ENCODE measurements around the gene GDPGP1. TPM values are rescaled to one million over a fixed set of nuclear protein-coding genes. Genes with fewer than 3 reads are reported as not detected.

GDPGP1 gene
- total and polyA plus RNA-seq, 10 of the 15 experiments (the other 5 are each of a cell fraction or from before 2014, with no cell fraction given) = 0.68 to 8.9 (median 3.0) TPM

DNA sequence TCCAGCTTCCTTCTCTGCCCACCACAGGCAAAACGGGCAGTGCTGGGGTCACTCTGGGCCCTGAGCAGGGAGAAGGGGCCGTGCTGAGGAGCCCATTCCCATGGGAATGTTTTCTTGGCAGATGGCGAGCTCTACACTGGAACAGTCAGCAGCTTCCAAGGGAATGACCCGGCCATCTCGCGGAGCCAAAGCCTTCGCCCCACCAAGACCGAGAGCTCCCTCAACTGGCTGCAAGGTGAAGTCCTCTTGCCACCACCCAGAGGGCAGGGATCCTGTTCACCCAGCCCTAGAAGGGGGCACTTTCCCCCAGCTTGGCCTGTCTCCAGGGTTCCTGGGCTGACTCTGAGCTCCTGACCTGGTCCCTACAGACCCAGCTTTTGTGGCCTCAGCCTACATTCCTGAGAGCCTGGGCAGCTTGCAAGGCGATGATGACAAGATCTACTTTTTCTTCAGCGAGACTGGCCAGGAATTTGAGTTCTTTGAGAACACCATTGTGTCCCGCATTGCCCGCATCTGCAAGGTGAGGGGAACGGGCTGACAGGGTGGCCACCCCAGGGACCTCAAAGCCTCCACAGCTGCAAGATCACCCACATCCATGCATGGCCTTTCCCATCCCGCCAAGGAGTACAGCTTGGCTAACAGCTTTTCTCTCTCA lies 12.6 kb upstream of the GDPGP1 start:
- CTCF ChIA-PET = interaction anchor here (0.7 to 4.2 kb wide), 30 partner anchors 9 to 652 kb away, joined by 3 to 40 read pairs (median 4); partner anchors contain the start of genes CIB1, GDPGP1, SEMA4B and TTLL13
- SMC1A ChIA-PET (ENCODE audit: uncharacterized antibody, unreplicated experiment) = interaction anchor here (0.6 to 3.0 kb wide), 15 partner anchors 11 to 323 kb away, joined by 3 to 24 read pairs (median 5); partner anchors contain the start of genes CIB1 and GDPGP1
- Histone ChIP-seq H3K9me3 (replicated peaks; ENCODE audit: control insufficient read depth, insufficient read depth, low read length) (no peaks in the 10 kb centered on the region), H3K36me3 (ENCODE audit: control insufficient read depth in 2 of 2, insufficient read depth in 2 of 2, low read length in 1 of 2) (peaks cover 5 to 13% of the 10 kb centered on the region in 2 experiments; a peak in 3 of 4 replicates), H2AFZ (ENCODE audit: control insufficient read depth, low read depth, low read length) (no peak overlapping the region), H3K4me1 (ENCODE audit: control insufficient read depth, insufficient read depth, low read length) (peaks cover 2% of the 10 kb centered on the region; the same call in 1 of the 2 replicates), H3K27me3 (replicated peaks in 1 of 2; ENCODE audit: control insufficient read depth in 2 of 2, insufficient read depth in 2 of 2, low read length in 1 of 2) (no peaks in the 10 kb centered on the region), H4K20me1 (ENCODE audit: control insufficient read depth, insufficient read depth) (no peaks in the 10 kb centered on the region; the same call in 1 of the 2 replicates), H3K79me2 (ENCODE audit: control insufficient read depth, insufficient read depth, low read length) (no peaks in the 10 kb centered on the region), H3K27ac (ENCODE audit: control insufficient read depth, insufficient read depth) (no peak overlapping the region), H3K4me2 (ENCODE audit: control insufficient read depth, insufficient read depth) (no peak overlapping the region), H3K9ac (ENCODE audit: control insufficient read depth, insufficient read depth, low read length) (no peak overlapping the region), H3K4me3 (no peak overlapping the region)
- ATAC-seq (peak; percentile 83), DNase-seq (ENCODE audit: low read depth, low spot score) (no peak), FAIRE-seq (no peak)
- no TSS peak for BruUV-seq (replicated peaks)
- RAD21 ChIA-PET (ENCODE audit: unreplicated experiment) = interaction anchor here (0.6 to 3.6 kb wide), 19 partner anchors 10 to 323 kb away, joined by 3 to 25 read pairs (median 4); partner anchors contain the start of genes CIB1, GDPGP1 and SEMA4B
- intact Hi-C loops (cut with micrococcal nuclease; ENCODE audit: unreplicated experiment) (no loop called here), in situ Hi-C loops (cut with MboI) (no loop called here)
- POLR2A ChIA-PET = interaction anchor here (0.8 to 2.4 kb wide), 4 partner anchors 10 to 53 kb away, joined by 3 to 15 read pairs (median 5); partner anchors contain the start of genes CIB1 and GDPGP1
- 60% methylated on average over 14 of the region's 14 CpGs for WGBS (ENCODE audit: insufficient coverage, insufficient replicate concordance, low lambda C conversion rate, missing lambda C conversion rate)
- TF ChIP-seq RFX5 (IDR thresholded peaks at IDR 0.05; ENCODE audit: low read depth, low read length) (no peak), MXI1 (IDR thresholded peaks at IDR 0.05; ENCODE audit: low read depth, low read length) (no peak), ZNF24 (IDR thresholded peaks at IDR 0.05) (no peak), KLF5 (IDR thresholded peaks at IDR 0.05; ENCODE audit: partially characterized antibody) (no peak), SMC3 (IDR thresholded peaks at IDR 0.05; ENCODE audit: borderline replicate concordance, low read length) (peak; percentile 82), BHLHE40 (IDR thresholded peaks at IDR 0.05; ENCODE audit: borderline replicate concordance in 1 of 2, low read depth in 2 of 2, low read length in 1 of 2) (no peak), MTA2 (IDR thresholded peaks at IDR 0.05; ENCODE audit: low read depth) (no peak), IRF4 (IDR thresholded peaks at IDR 0.05; ENCODE audit: low read depth, low read length) (no peak), RAD21 (IDR thresholded peaks at IDR 0.05; ENCODE audit: insufficient read depth, low read depth, low read length) (peak; percentile 82), ESRRA (IDR thresholded peaks at IDR 0.05; ENCODE audit: low read length) (no peak), ZZZ3 (IDR thresholded peaks at IDR 0.05; ENCODE audit: control insufficient read depth, insufficient read length, low read depth) (no peak)
- TF ChIP-seq, protein P1, sequence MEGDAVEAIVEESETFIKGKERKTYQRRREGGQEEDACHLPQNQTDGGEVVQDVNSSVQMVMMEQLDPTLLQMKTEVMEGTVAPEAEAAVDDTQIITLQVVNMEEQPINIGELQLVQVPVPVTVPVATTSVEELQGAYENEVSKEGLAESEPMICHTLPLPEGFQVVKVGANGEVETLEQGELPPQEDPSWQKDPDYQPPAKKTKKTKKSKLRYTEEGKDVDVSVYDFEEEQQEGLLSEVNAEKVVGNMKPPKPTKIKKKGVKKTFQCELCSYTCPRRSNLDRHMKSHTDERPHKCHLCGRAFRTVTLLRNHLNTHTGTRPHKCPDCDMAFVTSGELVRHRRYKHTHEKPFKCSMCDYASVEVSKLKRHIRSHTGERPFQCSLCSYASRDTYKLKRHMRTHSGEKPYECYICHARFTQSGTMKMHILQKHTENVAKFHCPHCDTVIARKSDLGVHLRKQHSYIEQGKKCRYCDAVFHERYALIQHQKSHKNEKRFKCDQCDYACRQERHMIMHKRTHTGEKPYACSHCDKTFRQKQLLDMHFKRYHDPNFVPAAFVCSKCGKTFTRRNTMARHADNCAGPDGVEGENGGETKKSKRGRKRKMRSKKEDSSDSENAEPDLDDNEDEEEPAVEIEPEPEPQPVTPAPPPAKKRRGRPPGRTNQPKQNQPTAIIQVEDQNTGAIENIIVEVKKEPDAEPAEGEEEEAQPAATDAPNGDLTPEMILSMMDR (IDR thresholded peaks at IDR 0.05 in 2 of 3, conservative IDR thresholded peaks at IDR 0.05 in 1 of 3; ENCODE audit: control insufficient read depth in 2 of 3, extremely low read depth in 1 of 3, insufficient read depth in 1 of 3, low read depth in 3 of 3, low read length in 3 of 3) = peak; percentile 66 to 82 (median 81)
- TF ChIP-seq, protein P2, sequence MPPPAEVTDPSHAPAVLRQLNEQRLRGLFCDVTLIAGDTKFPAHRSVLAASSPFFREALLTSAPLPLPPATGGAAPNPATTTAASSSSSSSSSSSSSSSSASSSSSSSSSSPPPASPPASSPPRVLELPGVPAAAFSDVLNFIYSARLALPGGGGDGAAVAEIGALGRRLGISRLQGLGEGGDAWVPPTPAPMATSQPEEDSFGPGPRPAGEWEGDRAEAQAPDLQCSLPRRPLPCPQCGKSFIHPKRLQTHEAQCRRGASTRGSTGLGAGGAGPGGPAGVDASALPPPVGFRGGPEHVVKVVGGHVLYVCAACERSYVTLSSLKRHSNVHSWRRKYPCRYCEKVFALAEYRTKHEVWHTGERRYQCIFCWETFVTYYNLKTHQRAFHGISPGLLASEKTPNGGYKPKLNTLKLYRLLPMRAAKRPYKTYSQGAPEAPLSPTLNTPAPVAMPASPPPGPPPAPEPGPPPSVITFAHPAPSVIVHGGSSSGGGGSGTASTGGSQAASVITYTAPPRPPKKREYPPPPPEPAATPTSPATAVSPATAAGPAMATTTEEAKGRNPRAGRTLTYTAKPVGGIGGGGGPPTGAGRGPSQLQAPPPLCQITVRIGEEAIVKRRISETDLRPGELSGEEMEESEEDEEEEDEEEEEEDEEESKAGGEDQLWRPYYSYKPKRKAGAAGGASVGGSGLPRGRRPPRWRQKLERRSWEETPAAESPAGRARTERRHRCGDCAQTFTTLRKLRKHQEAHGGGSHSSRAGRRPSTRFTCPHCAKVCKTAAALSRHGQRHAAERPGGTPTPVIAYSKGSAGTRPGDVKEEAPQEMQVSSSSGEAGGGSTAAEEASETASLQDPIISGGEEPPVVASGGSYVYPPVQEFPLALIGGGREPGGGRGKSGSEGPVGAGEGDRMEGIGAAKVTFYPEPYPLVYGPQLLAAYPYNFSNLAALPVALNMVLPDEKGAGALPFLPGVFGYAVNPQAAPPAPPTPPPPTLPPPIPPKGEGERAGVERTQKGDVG (CRISPR knock-in tag; IDR thresholded peaks at IDR 0.05) = no peak
- TF ChIP-seq, protein P3, sequence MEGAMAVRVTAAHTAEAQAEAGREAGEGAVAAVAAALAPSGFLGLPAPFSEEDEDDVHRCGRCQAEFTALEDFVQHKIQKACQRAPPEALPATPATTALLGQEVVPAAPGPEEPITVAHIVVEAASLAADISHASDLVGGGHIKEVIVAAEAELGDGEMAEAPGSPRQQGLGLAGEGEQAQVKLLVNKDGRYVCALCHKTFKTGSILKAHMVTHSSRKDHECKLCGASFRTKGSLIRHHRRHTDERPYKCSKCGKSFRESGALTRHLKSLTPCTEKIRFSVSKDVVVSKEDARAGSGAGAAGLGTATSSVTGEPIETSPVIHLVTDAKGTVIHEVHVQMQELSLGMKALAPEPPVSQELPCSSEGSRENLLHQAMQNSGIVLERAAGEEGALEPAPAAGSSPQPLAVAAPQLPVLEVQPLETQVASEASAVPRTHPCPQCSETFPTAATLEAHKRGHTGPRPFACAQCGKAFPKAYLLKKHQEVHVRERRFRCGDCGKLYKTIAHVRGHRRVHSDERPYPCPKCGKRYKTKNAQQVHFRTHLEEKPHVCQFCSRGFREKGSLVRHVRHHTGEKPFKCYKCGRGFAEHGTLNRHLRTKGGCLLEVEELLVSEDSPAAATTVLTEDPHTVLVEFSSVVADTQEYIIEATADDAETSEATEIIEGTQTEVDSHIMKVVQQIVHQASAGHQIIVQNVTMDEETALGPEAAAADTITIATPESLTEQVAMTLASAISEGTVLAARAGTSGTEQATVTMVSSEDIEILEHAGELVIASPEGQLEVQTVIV (IDR thresholded peaks at IDR 0.05; ENCODE audit: borderline replicate concordance, partially characterized antibody) = no peak
